Karpas-422 (cell line): ENCODE results near the gene CXorf38. TPM values are rescaled to one million over a fixed set of nuclear protein-coding genes. Genes with fewer than 3 reads are reported as not detected.
"Not testable (repeated sequence)": the region's sequence is repeated elsewhere in the genome, so short reads cannot be mapped to it uniquely, and the experiment has no call there.

Experiments used
- DNase-seq: peaks from one replicate; pipeline ENCODE4 v3.0.0-alpha.2; 2015
- H2AFZ ChIP-seq: fragments of 200-600 bp; sonication (generic); 2 replicates; pipeline ENCODE4 v1.6.1; 2014; ENCODE audit warnings: antibody characterized with exemption, low read length, mixed read lengths
- H3K27ac ChIP-seq: fragments of 200-600 bp; sonication (generic); 2 replicates; pipeline ENCODE4 v1.5.1; 2014; ENCODE audit warnings: mild to moderate bottlenecking, low read length, moderate library complexity
- H3K27me3 ChIP-seq: fragments of 200-600 bp; sonication (generic); 2 replicates; pipeline ENCODE4 v1.6.1; 2014; ENCODE audit warnings: low read length, mixed read lengths
- H3K36me3 ChIP-seq: fragments of 200-600 bp; sonication (generic); 2 replicates; pipeline ENCODE4 v1.6.1; 2014; ENCODE audit warnings: low read length, mixed read lengths; ENCODE audit not compliant: insufficient read depth
- H3K4me1 ChIP-seq: fragments of 200-600 bp; sonication (generic); 2 replicates; pipeline ENCODE4 v1.6.1; 2014; ENCODE audit warnings: mild to moderate bottlenecking, low read length, mixed read lengths
- H3K4me2 ChIP-seq: fragments of 200-600 bp; sonication (generic); 2 replicates; pipeline ENCODE4 v1.6.1; 2014; ENCODE audit warnings: low read length, low read depth, mild to moderate bottlenecking; ENCODE audit not compliant: poor library complexity, severe bottlenecking
- H3K4me3 ChIP-seq: fragments of 200-600 bp; sonication (generic); 2 replicates; pipeline ENCODE4 v1.5.1; 2014; ENCODE audit warnings: mild to moderate bottlenecking, antibody characterized with exemption, low read length, mixed read lengths
- H3K79me2 ChIP-seq: fragments of 200-600 bp; sonication (generic); 2 replicates; pipeline ENCODE4 v1.6.1; 2014; ENCODE audit warnings: mild to moderate bottlenecking, low read length, mixed read lengths
- H3K9ac ChIP-seq: fragments of 200-600 bp; sonication (generic); 2 replicates; pipeline ENCODE4 v1.6.0; 2014; ENCODE audit warnings: low read length
- H3K9me2 ChIP-seq: fragments of 200-600 bp; sonication (generic), shearing (Covaris generic); replicated peaks from 2 replicates; pipeline ENCODE4 v1.6.0; 2014; ENCODE audit warnings: mild to moderate bottlenecking, low read length, moderate library complexity; ENCODE audit not compliant: insufficient read depth
- H3K9me3 ChIP-seq: fragments of 300-700, 200-600 bp; sonication (generic); 2 replicates; pipeline ENCODE4 v1.6.1; 2014; ENCODE audit warnings: low read length, mixed read lengths
- H4K20me1 ChIP-seq: fragments of 200-600 bp; sonication (generic); 2 replicates; pipeline ENCODE4 v1.6.1; 2014; ENCODE audit warnings: mild to moderate bottlenecking, antibody characterized with exemption, low read length, low read depth; ENCODE audit not compliant: insufficient read depth
- total RNA-seq: library from RNA; depleted of rRNA; stranded (reverse); fragments of >200 nt; shearing (Covaris generic); gene quantifications from 2 replicates; pipeline ENCODE4 v1.2.3, GENCODE V29; 2014; ENCODE audit warnings: low replicate concordance

CXorf38 gene
- total RNA-seq, 1 experiment from 2014 or later, result 22.2 TPM

- Histone ChIP-seq H3K4me2 (no peak within 1 kb of the TSS), H3K79me2 (no peaks in the 10 kb centered on the region), H3K9ac (no peak within 1 kb of the TSS), H3K9me3 (no peaks in the 10 kb centered on the region), H3K27ac (no peak within 1 kb of the TSS), H3K4me3 (no peak within 1 kb of the TSS), H3K9me2 (no peaks in the 10 kb centered on the region), H3K36me3 (peaks cover under 1% of the 10 kb centered on the region; the same call in 1 of the 2 replicates), H2AFZ (no peak within 1 kb of the TSS), H3K4me1 (no peaks in the 10 kb centered on the region), H3K27me3 (no peaks in the 10 kb centered on the region), H4K20me1 (0 out of 2 replicates have a peak, but pooled peaks cover 4% of the 10 kb centered on the region)
- no peak for DNase-seq
These were observed 24.2 kb downstream of the CXorf38 start, which contains the start of gene MPC1L for GRCh38 chrX:40623139-40623536. MPC1L (plus strand) TSS chrX:40623428; CDS start chrX:40623566, 138 bp downstream.

GRCh38 chrX:40622479-40623138 lies 24.8 kb downstream of the CXorf38 start:
- Histone ChIP-seq H3K79me2 (no peaks in the 10 kb centered on the region), H3K27ac (no peak overlapping the region), H3K4me1 (no peaks in the 10 kb centered on the region), H3K9me2 (no peaks in the 10 kb centered on the region), H3K9me3 (no peaks in the 10 kb centered on the region), H3K36me3 (no peaks in the 10 kb centered on the region), H3K4me2 (no peak overlapping the region), H4K20me1 (0 out of 2 replicates have a peak, but pooled peaks cover 2% of the 10 kb centered on the region), H2AFZ (no peak overlapping the region), H3K4me3 (no peak overlapping the region), H3K9ac (no peak overlapping the region), H3K27me3 (no peaks in the 10 kb centered on the region)
- DNase-seq, result no peak

GRCh38 chrX:40617566-40617965 lies 29.8 kb downstream of the CXorf38 start:
- H2AFZ ChIP-seq, result no peak overlapping the region
- no peak overlapping the region for H3K4me3 ChIP-seq
- no peak for DNase-seq
- H3K79me2 ChIP-seq, result no peaks in the 10 kb centered on the region
- H3K9me3 ChIP-seq, result no peaks in the 10 kb centered on the region
- H3K9me2 ChIP-seq, result no peaks in the 10 kb centered on the region
- no peak overlapping the region for H3K27ac ChIP-seq
- H3K4me1 ChIP-seq, result no peaks in the 10 kb centered on the region
- no peaks in the 10 kb centered on the region for H4K20me1 ChIP-seq
- no peak overlapping the region for H3K4me2 ChIP-seq
- H3K9ac ChIP-seq, result no peak overlapping the region
- no peaks in the 10 kb centered on the region for H3K27me3 ChIP-seq
- H3K36me3 ChIP-seq, result no peaks in the 10 kb centered on the region

- no peaks in the 10 kb centered on the region for H3K9me2 ChIP-seq
- H3K4me1 ChIP-seq, result no peaks in the 10 kb centered on the region
- no peak for DNase-seq
- no peak overlapping the region for H2AFZ ChIP-seq
- no peaks in the 10 kb centered on the region for H3K36me3 ChIP-seq
- no peaks in the 10 kb centered on the region for H3K9me3 ChIP-seq
- no peaks in the 10 kb centered on the region for H3K27me3 ChIP-seq
- H3K4me3 ChIP-seq, result no peak overlapping the region
- no peaks in the 10 kb centered on the region for H4K20me1 ChIP-seq
- H3K9ac ChIP-seq, result no peak overlapping the region
- no peaks in the 10 kb centered on the region for H3K79me2 ChIP-seq
- H3K27ac ChIP-seq, result no peak overlapping the region
- H3K4me2 ChIP-seq, result no peak overlapping the region
These were observed 31.4 kb downstream of the CXorf38 start for GRCh38 chrX:40615976-40616375.

GRCh38 chrX:40612511-40612910 lies 34.9 kb downstream of the CXorf38 start:
- Histone ChIP-seq H3K36me3 (no peaks in the 10 kb centered on the region), H3K4me3 (no peak overlapping the region), H3K27me3 (no peaks in the 10 kb centered on the region), H4K20me1 (no peaks in the 10 kb centered on the region), H3K9me3 (no peaks in the 10 kb centered on the region), H3K79me2 (no peaks in the 10 kb centered on the region), H3K9ac (no peak overlapping the region), H3K4me2 (no peak overlapping the region), H3K27ac (no peak overlapping the region), H2AFZ (no peak overlapping the region), H3K9me2 (no peaks in the 10 kb centered on the region), H3K4me1 (no peaks in the 10 kb centered on the region)
- no peak for DNase-seq

GRCh38 chrX:40607381-40607780 lies 40.0 kb downstream of the CXorf38 start:
- Histone ChIP-seq H3K4me3 (no peak overlapping the region), H3K79me2 (no peaks in the 10 kb centered on the region), H3K27ac (no peak overlapping the region), H3K4me2 (no peak overlapping the region), H3K9me2 (no peaks in the 10 kb centered on the region), H4K20me1 (no peaks in the 10 kb centered on the region), H3K9ac (no peak overlapping the region), H3K36me3 (no peaks in the 10 kb centered on the region), H3K27me3 (no peaks in the 10 kb centered on the region), H3K4me1 (no peaks in the 10 kb centered on the region), H3K9me3 (no peaks in the 10 kb centered on the region), H2AFZ (no peak overlapping the region)
- no peak for DNase-seq

- Histone ChIP-seq H2AFZ (no peak overlapping the region), H4K20me1 (no peaks in the 10 kb centered on the region), H3K9me3 (no peaks in the 10 kb centered on the region), H3K79me2 (no peaks in the 10 kb centered on the region), H3K27me3 (no peaks in the 10 kb centered on the region), H3K4me3 (no peak overlapping the region), H3K36me3 (no peaks in the 10 kb centered on the region), H3K27ac (no peak overlapping the region), H3K4me1 (no peaks in the 10 kb centered on the region), H3K9ac (no peak overlapping the region), H3K4me2 (no peak overlapping the region), H3K9me2 (no peaks in the 10 kb centered on the region)
- DNase-seq, result no peak
These were observed 43.9 kb downstream of the CXorf38 start for GRCh38 chrX:40603446-40603845.

GRCh38 chrX:40589616-40590321 lies 57.6 kb downstream of the CXorf38 start:
- not testable (repeated sequence) for H3K9me2 ChIP-seq, H3K4me2 ChIP-seq, H3K27me3 ChIP-seq, H3K36me3 ChIP-seq, H3K4me3 ChIP-seq, H3K4me1 ChIP-seq, H2AFZ ChIP-seq, H3K9ac ChIP-seq, H4K20me1 ChIP-seq, H3K27ac ChIP-seq, H3K9me3 ChIP-seq, DNase-seq
- peaks cover 37% of the 10 kb centered on the region for H3K79me2 ChIP-seq
